ENCODE results near the gene ADAMTSL3.

GRCh38 chr15:83881156-83881555 is 227.2 kb downstream of the ADAMTSL3 start:
- TF ChIP-seq, protein P1, sequence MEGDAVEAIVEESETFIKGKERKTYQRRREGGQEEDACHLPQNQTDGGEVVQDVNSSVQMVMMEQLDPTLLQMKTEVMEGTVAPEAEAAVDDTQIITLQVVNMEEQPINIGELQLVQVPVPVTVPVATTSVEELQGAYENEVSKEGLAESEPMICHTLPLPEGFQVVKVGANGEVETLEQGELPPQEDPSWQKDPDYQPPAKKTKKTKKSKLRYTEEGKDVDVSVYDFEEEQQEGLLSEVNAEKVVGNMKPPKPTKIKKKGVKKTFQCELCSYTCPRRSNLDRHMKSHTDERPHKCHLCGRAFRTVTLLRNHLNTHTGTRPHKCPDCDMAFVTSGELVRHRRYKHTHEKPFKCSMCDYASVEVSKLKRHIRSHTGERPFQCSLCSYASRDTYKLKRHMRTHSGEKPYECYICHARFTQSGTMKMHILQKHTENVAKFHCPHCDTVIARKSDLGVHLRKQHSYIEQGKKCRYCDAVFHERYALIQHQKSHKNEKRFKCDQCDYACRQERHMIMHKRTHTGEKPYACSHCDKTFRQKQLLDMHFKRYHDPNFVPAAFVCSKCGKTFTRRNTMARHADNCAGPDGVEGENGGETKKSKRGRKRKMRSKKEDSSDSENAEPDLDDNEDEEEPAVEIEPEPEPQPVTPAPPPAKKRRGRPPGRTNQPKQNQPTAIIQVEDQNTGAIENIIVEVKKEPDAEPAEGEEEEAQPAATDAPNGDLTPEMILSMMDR (conservative IDR thresholded peaks at IDR 0.05): no peak
- TF ChIP-seq ZFX (IDR thresholded peaks at IDR 0.05): no peak

Data from C4-2B (cell line).